Mononuclear cell (primary cell): ENCODE measurements around the gene SETD7. TPM values are rescaled to one million over a fixed set of nuclear protein-coding genes. Genes with fewer than 3 reads are reported as not detected.

Experiments
- H3K27me3 ChIP-seq: 2 replicates; pipeline ENCODE4 v1.6.0; 2011; ENCODE audit warnings: low read length, control low read depth; ENCODE audit not compliant: insufficient read depth
- H3K4me1 ChIP-seq: 2 replicates; pipeline ENCODE4 v1.5.1; 2011; ENCODE audit warnings: mild to moderate bottlenecking, low read length, control low read depth; ENCODE audit not compliant: insufficient read depth
- H3K4me3 ChIP-seq: 2 replicates; pipeline ENCODE4 v1.5.1; 2011; ENCODE audit warnings: mild to moderate bottlenecking, low read length, moderate library complexity
- H3K9me3 ChIP-seq: 2 replicates; pipeline ENCODE4 v1.5.1; 2011; ENCODE audit warnings: low read depth, mild to moderate bottlenecking, control low read depth, low read length
- total RNA-seq: library from RNA; depleted of rRNA; stranded (reverse); fragments of >200 nt; gene quantifications from one replicate; pipeline ENCODE4 v1.2.3, GENCODE V29; 2012

The SETD7 gene
- total RNA-seq, 1 donor, result 33.2 TPM

- Histone ChIP-seq H3K4me3 (no peak overlapping the region), H3K4me1 (peaks cover 6% of the 10 kb centered on the region), H3K27me3 (no peaks in the 10 kb centered on the region), H3K9me3 (no peaks in the 10 kb centered on the region)
Measured at GRCh38 chr4:139515531-139515958, 40.5 kb downstream of the SETD7 start.

GRCh38 chr4:139514382-139515059 lies 41.5 kb downstream of the SETD7 start:
- no peaks in the 10 kb centered on the region for H3K9me3 ChIP-seq
- no peak overlapping the region for H3K4me3 ChIP-seq
- H3K27me3 ChIP-seq, result no peaks in the 10 kb centered on the region
- H3K4me1 ChIP-seq, result peaks cover 6% of the 10 kb centered on the region

GRCh38 chr4:139511320-139511719 lies 44.7 kb downstream of the SETD7 start:
- Histone ChIP-seq H3K9me3 (no peaks in the 10 kb centered on the region), H3K4me1 (no peaks in the 10 kb centered on the region), H3K27me3 (no peaks in the 10 kb centered on the region), H3K4me3 (no peak overlapping the region)

GRCh38 chr4:139509727-139510410 lies 46.1 kb downstream of the SETD7 start:
- H3K27me3 ChIP-seq, result no peaks in the 10 kb centered on the region
- no peak overlapping the region for H3K4me3 ChIP-seq
- no peaks in the 10 kb centered on the region for H3K4me1 ChIP-seq
- H3K9me3 ChIP-seq, result no peaks in the 10 kb centered on the region

- Histone ChIP-seq H3K4me1 (no peaks in the 10 kb centered on the region), H3K4me3 (no peak overlapping the region), H3K9me3 (no peaks in the 10 kb centered on the region), H3K27me3 (no peaks in the 10 kb centered on the region)
Measured at GRCh38 chr4:139508581-139509237, 47.3 kb downstream of the SETD7 start.

GRCh38 chr4:139506774-139507173 lies 49.2 kb downstream of the SETD7 start:
- no peaks in the 10 kb centered on the region for H3K9me3 ChIP-seq
- H3K27me3 ChIP-seq, result no peaks in the 10 kb centered on the region
- no peak overlapping the region for H3K4me3 ChIP-seq
- H3K4me1 ChIP-seq, result no peaks in the 10 kb centered on the region

GRCh38 chr4:139503622-139504166 lies 52.3 kb downstream of the SETD7 start:
- no peaks in the 10 kb centered on the region for H3K27me3 ChIP-seq
- H3K4me3 ChIP-seq, result no peak overlapping the region
- no peaks in the 10 kb centered on the region for H3K9me3 ChIP-seq
- H3K4me1 ChIP-seq, result no peaks in the 10 kb centered on the region

- H3K27me3 ChIP-seq, result no peaks in the 10 kb centered on the region
- no peaks in the 10 kb centered on the region for H3K4me1 ChIP-seq
- H3K9me3 ChIP-seq, result no peaks in the 10 kb centered on the region
- no peak overlapping the region for H3K4me3 ChIP-seq
Measured at GRCh38 chr4:139501927-139502899, 53.8 kb downstream of the SETD7 start.

- H3K9me3 ChIP-seq, result no peaks in the 10 kb centered on the region
- H3K27me3 ChIP-seq, result no peaks in the 10 kb centered on the region
- H3K4me1 ChIP-seq, result no peaks in the 10 kb centered on the region
- H3K4me3 ChIP-seq, result no peak overlapping the region
Measured at GRCh38 chr4:139501527-139501926, 54.5 kb downstream of the SETD7 start.

- H3K27me3 ChIP-seq, result no peaks in the 10 kb centered on the region
- no peaks in the 10 kb centered on the region for H3K4me1 ChIP-seq
- H3K4me3 ChIP-seq, result no peak overlapping the region
- H3K9me3 ChIP-seq, result no peaks in the 10 kb centered on the region
Measured at GRCh38 chr4:139501117-139501516, 54.9 kb downstream of the SETD7 start.

GRCh38 chr4:139499186-139499585 lies 56.8 kb downstream of the SETD7 start:
- Histone ChIP-seq H3K4me3 (no peak overlapping the region), H3K9me3 (no peaks in the 10 kb centered on the region), H3K27me3 (no peaks in the 10 kb centered on the region), H3K4me1 (no peaks in the 10 kb centered on the region)

GRCh38 chr4:139493176-139493575 lies 62.8 kb downstream of the SETD7 start:
- Histone ChIP-seq H3K4me3 (no peak overlapping the region), H3K4me1 (no peaks in the 10 kb centered on the region), H3K27me3 (no peaks in the 10 kb centered on the region), H3K9me3 (no peaks in the 10 kb centered on the region)

- Histone ChIP-seq H3K4me1 (no peaks in the 10 kb centered on the region), H3K9me3 (no peaks in the 10 kb centered on the region), H3K4me3 (no peak overlapping the region), H3K27me3 (no peaks in the 10 kb centered on the region)
Measured at GRCh38 chr4:139492429-139492828, 63.6 kb downstream of the SETD7 start.

- Histone ChIP-seq H3K27me3 (no peaks in the 10 kb centered on the region), H3K9me3 (no peaks in the 10 kb centered on the region), H3K4me3 (no peak overlapping the region), H3K4me1 (no peaks in the 10 kb centered on the region)
Measured at GRCh38 chr4:139489638-139490037, 66.4 kb downstream of the SETD7 start.
